ENCODE results near the gene STAG1.
"Not testable (repeated sequence)": the region's sequence is repeated elsewhere in the genome, so short reads cannot be mapped to it uniquely, and the experiment has no call there.

STAG1 gene

DNA sequence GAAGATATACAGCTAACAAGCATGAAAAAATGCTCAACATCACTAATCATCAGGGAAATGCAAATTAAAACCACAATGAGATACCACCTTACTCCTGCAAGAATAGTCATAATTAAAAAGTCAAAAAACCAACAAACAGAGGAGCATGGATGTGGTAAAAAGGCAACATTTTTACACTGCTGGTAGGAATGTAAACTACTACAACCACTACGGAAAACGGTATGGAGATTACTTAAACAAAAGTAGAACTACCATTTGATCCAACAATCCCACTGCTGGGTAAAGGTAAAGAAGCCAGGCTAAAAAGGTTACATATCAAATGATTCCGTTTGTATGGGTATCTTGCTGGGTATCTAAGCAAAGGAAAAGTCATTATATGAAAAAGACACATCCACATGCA, 53.8 kb downstream of the STAG1 start:
- no peak for DNase-seq

DNA sequence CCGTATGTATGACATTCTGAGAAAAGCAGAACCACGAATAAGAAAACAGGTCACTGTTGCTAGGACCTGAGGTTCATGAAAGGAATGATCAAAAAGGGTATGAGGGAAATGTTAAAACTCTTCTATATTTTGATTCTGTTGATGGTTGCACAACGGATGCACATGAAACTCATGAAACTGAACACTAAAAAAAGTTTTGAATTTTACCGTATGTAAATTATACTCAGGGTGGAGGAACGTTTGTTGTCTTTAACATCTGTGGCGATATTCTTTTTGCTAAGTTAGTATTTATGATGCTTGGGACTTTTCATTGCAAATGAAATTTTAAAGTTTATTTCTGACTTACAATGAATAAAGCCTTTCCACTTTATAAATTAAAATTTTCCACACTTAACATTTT, 55.4 kb downstream of the STAG1 start:
- DNase-seq: no peak

DNA sequence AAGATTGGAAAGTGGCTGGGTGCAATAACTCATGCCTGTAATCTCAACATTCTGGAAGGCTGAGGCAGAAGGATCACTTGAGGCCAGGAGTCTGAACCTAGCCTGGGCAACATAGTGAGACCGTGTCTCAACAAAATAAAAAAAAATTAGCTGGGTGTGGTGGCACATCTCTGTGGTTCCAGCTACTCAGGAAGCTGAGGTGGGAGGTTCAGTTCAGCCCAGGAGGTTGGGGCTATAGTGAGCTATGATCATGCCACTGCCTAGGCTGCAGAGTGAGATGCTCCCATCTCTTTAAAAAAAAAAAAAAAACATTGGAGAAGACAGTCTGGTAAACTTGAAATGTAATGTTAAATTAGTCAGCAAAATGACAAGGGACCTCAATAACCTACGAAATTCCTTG, 57.9 kb downstream of the STAG1 start:
- no peak for DNase-seq

DNA sequence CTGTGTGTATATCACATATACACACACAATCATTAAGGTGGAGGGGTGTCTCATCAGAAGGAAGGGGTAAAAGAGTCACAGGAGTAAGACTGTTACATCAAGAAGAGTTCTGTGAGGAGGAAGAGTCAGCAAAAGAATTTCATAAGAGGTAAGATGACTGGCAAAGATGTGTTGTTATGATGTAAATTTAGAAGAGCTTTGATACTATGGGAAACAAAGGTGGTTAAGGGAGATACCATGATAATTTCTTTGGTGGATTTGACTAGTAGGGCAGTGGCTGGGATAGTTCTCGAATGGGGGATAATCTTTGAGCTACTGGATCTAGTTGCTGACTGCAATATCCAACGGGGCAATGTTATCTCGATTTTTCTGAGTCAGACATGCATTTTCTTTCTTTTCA, 61.6 kb downstream of the STAG1 start:
- no peak for DNase-seq

DNA sequence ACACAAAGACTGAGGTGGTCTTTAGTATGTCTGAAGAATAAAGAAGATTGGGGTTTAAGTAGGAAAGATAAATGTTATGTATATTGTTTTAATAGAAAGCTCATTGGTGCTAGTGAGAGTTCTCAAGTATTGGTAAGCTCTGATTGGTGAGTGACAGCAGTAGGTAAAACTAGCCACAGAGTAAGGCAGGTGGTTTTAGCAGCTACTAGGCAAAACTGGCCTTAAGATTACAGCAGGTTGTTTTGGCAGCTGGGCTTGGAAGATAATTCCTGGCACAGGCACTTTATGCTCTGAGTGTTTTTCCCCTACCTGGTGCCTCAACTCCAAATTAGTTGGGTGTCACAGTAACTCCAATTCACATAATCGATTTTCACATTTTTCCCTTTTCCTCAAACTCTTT, 66.3 kb downstream of the STAG1 start:
- DNase-seq: peak; percentile 19

DNA sequence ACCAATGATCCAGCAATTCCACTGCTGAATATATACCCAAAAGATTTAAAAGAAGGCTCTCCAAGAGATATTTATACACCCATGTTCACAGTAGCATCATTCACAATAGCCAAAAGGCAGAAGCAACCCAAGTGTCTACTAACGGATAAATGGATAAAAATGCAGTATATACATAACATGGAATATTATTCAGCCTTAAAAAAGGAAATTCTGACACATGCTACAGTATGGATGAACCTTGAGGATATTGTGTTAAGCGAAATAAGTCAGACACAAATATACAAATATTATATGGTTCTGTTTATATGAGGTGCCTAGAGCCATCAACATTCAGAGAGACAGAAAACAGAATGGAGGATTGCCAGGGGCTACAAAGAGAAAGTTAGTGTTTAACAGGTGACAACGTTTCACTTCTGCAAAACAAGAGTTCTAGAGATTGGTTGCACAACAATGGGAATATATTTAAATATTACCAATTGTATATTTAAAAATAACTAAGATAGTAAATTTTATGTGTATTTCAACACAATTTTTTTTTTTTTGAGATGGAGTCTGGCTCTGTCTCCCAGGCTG, 69.4 kb downstream of the STAG1 start:
- no peak for DNase-seq

DNA sequence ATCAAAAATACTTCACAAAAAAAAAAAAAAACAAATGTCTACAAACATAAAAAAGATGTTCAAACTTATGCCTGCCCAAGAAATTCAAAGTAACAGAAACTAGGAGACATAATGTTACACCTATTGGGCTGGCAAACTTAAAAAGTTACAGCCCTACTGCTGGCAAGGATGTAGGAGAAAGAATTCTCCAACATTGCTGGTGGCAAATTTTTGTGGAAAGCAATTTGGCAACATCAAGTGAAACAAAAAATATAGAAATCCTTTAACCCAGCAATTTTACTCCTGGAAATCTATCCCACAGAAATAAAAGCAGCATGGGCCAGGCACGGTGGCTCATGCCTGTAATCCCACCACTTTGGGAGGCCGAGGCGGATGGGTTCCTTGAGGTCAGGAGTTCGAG, 73.2 kb downstream of the STAG1 start:
- DNase-seq: no peak

DNA sequence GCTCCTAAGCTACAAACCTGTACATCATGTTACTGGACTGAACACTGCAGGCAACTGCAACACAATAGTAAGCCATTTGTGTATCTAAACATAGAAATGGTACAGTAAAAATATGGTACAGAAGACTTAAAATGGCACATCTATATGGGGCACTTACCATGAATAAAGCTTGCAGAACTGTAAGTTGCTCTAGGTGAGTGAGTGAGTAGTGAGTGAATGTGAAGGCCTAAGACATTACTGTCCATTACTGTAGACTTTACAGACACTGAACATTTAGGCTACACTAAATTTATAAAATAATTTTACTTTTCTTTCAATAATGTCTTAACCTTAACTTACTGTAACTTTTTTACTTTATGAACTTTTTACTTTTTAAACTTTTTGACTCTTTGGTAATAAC, 76.2 kb downstream of the STAG1 start:
- no peak for DNase-seq

DNA sequence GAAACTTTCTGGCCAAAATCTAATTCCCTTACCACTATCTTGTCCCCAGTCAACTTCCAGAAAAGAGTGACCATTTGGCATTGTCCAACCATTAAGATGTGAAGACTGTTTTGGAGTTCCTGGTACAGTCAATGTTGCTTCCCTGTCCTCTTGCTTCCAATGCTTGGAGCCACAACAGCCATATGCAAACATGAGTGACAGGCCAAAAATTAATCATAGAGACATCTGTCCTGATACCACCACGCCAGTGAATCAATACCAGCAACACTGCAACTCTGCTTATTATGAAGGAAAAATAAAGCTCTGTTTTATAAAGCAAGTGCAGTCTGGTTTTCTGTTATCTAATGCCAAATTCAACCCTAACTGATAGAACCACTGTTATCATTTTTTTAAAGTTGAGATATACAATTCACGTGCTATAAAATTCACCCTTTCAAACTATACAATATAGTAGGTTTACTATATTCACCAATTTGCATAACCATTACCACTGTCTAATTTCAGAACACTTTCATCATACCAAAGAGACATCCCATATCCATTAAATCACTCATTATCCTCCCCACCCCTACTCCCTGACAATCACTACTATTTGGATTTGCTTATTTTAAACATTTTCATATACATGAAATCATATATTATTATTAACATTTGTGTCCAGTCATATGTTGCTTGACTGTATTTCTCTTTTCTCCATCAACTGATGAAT, 76.9 kb downstream of the STAG1 start:
- DNase-seq: no peak

DNA sequence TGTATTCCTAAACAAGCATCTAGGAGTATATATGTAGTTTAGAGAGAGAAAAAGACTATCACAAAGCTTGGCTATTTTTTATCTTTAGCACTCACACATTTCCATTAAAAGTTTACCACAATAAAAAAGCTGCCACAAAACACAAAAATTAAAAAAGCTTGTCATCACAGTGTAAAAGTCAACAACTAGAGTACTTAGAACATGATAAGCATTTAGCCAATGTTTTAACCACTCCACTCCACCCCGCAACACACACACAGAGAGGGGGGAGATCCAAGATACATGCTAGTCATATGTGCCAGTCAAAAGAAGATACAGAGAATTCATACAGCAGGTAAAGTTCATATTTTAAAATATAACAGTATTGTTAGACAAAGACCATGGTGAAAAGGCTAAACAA, 79.7 kb downstream of the STAG1 start:
- no peak for DNase-seq

DNA sequence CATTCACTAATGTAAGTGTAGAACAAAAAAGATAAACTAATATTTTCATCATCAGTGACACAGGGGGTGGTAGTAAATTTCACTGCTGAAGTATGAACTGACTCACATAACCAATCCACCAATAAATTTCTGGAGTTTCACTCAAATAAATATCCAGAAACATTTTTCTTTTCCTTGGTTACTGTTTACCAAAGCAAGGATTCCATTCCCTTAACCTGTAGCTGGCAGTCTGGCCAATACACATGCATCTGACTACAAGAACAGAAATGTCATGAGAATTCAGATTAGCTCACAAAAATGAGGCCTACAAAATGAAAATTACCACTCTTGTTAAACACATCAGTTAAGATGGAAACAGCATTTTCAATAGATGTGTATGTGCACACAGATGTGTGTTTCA, 80.3 kb downstream of the STAG1 start:
- DNase-seq: no peak

DNA sequence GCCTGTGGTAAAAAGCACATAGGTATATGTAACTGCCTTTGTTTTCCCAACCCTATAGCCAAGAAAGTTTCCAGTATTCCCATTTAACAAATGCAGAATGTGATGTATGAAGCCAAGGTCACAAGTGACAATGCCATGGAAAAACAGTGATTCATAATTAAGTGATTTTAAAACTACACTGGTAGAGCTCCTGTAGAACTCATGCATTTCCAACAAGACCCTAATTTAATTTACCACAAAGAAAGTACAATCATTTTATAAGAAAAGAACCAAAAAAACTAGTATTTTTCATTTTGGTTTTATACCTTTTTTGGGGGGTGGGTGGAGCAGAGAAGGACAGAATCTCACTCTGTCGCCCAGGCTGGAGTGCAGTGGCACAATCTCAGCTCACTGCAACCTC, 82.0 kb downstream of the STAG1 start:
- no peak for DNase-seq

DNA sequence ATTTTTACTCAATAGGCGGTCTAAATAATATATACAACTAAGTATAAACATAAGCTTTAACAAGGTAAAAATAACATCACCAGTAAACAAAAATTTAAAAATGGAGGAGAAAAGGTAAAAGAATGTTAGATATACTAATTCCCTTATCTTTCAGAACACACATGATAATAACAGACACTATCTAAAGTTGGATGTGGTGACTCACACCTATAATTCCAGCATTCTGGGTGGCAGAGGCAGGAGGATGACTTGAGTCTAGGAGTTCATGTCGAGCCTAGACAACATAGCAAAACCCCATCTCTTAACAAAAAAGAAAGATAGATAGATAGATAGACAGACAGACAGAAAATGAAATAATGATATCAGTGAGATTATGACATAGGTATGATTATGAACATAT, 85.1 kb downstream of the STAG1 start:
- DNase-seq: no peak

DNA sequence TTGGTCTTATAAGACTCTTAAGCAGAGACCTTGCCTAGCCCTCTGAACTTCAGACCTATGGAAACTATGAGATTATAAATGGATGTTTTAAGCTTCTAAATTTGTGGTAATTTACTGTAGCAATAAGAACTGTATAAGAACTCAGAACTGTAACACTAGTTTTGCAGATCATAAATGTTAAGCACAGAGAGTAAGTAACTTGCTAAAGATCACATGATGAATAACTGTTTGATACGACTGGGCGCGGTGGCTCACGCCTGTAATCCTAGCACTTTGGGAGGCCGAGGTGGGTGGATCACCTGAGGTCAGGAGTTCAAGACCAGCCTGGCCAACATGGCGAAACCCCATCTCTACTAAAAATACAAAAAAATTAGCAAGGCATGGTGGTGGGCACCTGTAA, 85.9 kb downstream of the STAG1 start:
- DNase-seq: not testable (repeated sequence)

DNA sequence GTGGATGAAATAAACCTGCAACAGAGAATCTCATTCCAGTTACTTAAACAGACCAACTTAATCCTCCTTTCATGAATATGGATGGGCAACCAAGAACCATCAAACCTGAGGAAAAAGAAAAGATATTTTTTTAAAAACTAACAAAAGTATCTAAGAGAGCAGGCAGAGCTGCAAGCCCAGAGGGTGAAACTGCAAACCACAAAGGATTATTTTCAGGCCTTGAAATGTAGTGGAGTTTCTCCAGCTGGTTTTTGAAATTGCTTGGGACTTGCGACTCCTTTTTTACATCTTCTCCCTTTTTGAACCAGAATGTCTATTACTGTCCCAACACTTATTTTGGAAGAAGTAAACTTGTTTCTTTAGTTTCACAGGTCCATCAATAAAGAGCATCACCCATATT, 87.4 kb downstream of the STAG1 start:
- no peak for DNase-seq

DNA sequence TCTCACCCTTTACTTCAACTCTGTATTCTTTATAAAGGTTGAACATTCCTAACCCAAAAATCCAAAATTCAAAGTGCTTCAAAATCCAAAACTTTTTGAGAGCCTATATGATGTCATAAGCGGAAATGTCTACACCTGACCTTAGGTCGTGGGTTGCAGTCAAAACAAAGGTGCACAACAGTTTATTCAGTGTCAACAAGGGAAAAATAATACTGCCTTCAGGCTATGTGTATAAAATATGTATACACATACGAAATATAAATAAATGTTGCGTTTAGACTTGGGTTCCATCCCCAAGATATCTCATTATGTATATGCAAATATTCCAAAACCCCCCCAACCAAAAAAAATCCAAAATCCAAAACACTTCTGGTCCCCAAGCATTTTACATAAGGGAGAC, 90.9 kb downstream of the STAG1 start:
- DNase-seq: no peak

DNA sequence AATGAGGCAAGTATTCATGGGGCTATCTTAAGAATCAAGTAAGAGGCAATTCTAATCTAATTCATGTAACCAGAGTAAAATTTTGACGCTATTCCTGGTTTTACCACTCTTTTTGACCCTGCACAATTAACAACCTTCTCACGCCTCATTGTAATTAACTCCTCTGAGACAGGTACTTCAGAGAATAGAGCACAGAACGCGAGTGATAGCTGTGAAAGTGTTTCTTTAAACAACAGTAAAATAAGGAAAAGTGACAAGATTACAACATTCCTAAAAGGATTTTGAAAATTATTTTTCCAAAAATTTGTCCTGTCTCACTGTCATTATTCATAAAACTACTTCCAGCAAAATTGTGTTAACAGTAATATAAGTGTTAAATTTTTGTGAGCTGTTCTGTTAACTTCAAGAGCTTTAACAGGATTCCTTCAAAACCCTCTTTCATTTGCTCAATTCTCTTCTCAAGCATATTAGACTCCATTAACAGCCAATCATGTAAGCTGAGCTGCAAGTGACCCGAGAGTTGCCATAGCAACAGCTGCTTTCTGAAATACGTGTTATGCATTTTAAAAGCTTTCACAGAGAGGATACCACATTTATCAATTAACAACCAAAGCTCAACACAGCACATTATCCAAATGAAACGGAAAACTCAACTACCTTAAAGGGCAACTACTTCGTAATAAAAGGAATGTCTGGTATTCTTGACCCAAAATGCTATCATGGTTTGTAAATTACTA, 93.1 kb downstream of the STAG1 start:
- peak; percentile 77 for DNase-seq

DNA sequence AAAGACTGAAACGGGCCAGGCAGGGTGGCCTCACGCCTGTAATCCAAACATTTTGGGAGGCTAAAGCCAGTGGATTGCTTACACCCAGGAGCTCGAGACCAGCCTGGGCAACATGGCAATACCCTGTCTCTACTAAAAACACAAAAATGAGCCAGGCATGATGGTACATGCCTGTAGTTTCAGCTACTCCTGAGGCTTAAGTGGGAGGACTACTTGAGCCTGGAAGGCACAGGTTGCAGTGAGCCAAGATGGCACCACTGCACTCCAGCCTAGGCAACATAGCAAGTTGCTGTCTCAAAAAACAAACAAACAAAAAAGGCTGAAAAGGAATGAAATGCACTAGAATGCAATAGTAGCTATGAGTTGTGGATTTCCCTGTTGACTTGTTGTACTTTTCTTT, 94.7 kb downstream of the STAG1 start:
- peak; percentile 18 for DNase-seq

DNA sequence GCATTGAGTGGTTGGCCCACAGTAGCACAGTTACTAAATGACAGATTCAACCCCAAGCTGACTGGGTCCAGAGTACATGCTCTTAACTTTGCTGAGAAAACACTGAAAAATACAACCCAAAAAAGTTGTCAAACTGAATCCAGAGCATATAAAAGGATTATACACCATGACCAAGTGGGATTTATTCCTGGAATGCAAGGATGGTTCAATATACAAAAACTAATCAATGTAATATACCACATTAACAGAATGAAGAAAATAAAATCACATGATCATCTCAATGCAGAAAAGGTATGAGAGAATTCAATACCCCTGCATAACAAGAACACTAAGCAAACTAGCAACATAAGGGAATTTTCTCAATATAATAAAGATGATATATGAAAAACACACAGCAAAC, 98.5 kb downstream of the STAG1 start:
- no peak for DNase-seq

DNA sequence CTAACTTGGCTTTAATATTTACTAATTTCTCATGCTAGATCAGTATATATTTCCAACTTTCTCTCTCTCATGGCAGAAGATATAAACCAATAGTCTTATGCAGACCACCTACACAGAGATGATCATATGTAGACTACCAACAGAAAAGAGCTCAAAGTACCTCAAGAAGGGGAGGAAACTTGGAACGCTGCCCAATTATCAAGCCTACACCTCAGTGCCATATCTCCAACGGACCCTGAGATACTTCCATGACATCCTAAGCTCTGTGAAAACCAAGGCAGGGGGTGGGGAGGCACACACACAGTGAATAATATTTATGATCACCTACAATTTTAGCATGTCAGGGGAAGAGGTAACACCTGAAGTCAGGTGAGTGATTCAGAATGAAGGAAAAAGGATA, 100.6 kb downstream of the STAG1 start:
- no peak for DNase-seq

DNA sequence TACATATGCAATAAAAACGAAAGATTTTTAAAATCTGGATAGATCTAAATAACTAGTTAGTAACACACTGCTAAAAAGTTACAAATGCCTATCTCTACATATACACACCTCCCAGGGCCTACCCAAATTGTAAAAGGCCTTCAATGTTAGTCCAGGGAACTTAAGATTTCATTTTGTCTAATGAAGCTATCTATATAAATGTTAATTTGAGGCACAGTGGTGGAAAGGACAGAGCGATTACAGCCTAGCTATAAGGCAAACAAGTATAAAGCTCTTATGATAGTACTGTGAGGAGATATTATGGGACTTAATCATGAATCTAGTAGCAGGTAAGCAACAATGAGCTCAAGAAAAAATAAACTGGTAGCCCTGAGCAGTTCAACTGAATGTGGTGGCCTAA, 101.7 kb downstream of the STAG1 start:
- no peak for DNase-seq

DNA sequence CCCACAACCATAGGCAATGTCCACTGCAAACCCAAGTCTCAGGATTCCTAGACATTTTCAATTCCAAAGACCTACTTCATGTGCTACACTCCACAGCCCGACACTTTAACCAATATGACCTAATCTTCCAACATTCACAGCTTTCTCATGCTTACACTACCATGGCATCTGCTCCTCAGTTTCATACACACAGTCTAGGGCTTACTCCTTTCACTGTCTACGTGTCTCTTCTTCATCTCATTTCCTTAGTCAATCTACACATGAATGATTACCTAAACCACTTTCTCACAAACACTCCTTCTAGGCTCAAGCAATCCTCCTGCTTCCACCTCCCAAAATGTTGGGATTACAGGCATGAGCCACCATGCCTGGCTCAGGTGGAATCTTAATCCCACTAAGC, 106.3 kb downstream of the STAG1 start:
- no peak for DNase-seq

DNA sequence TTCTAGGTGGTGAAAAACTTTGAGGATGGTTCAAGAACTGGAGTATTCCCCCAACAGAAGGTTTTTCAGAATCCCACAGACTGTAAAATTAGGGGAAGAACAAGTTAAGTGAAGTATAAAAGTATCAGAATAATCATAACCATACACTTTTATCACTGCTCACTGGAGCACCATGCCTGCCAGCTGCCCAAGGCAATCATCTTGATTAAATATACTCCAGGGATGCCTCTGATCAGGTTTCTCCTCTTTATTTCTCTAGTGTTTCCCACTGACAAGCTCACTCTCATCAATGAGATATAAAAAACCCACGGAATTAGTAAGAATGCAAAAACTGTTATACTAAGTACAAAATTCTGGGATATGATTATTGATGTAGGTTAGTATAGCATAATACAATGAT, 108.0 kb downstream of the STAG1 start:
- DNase-seq: peak; percentile 68

DNA sequence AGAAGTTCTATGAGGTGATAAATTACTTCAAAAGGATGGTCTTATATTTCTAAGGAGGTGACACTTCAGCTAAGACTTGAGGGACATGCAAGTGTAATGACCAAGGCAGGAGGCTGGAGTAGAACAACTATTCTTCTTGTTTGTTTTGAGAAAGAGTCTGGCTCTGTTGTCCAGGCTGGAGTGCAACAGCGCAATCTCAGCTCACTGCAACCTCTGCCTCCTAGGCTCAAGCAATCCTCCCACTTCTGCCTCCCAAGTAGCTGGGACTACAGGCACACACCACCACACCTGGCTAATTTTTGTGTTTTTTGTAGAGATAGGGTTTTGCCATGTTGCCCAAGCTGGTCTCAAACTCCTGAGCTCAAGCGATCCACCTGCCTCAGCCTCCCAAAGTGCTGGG, 108.8 kb downstream of the STAG1 start:
- DNase-seq: not testable (repeated sequence)

DNA sequence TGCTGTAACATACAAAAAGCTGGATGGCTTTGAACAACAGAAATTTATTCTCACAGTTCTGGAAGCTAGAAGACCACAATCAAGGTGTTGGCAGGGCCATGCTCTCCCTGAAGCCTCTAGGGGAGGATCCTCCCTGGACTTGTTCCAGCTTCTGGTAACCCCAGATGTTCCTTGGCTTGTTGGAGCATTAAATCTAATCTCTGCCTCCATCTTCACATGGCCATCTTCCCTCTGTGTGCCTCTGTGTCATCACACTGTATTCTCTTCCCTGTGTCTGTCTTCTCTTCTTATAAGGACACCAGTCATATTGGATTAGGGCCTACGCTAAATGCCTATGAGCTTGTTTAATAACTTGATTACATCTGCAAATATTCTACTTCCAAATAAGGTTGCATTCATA, 109.5 kb downstream of the STAG1 start:
- peak; percentile 65 for DNase-seq
